GM21529 (cell line): ENCODE measurements around the gene CHODL.

Experiments used
- ATAC-seq: cut with Tn5 transposase; IDR thresholded peaks from one replicate; pipeline ENCODE4 v1.9.1; 2021; ENCODE audit not compliant: unreplicated experiment

Gene CHODL

DNA sequence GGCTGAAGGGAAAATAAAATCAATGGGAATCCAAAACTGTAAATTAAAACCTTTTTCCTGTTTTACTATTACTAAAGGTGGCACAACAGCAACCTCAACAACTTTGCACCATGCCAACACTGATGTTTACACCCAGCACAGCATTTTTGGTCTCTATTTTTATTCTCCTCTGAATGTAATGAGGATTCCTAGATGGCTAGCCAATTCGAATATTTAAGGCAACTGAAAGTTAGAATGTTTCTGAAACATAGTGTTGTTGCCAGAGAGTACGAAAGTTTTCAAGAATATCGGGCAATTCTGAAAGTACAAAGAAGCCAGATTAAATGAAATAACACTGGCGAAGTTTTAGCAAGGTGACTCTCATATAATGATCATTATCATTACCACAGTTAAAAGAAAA, 40.7 kb downstream of the CHODL start:
- no peak for ATAC-seq

DNA sequence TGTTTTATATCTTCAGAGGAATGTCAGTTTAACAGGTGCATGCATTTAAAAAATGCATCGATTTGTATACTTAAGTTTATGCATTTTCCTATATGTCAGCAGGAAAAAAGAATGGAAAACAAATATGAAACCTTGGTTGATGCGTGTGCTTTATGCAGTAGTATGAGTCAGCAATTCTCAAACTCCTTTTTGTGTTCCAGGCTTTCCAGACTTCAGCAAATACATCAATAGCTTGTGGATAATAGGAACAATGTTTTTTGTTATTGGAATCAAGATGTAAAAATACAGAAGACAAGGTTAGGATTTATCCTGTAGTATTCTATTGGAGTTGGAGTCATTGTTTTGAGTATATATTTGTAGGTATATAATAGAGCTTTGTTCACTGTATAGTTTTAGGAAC, 45.2 kb downstream of the CHODL start:
- no peak for ATAC-seq

- no peak for ATAC-seq
These were observed 49.5 kb downstream of the CHODL start for GRCh38 chr21:18294100-18294499.

- no peak for ATAC-seq
These were observed 53.6 kb downstream of the CHODL start for GRCh38 chr21:18298228-18298627.
